Neural crest cell (in vitro differentiated cells): ENCODE measurements around the gene NUTM2G. TPM values are rescaled to one million over a fixed set of nuclear protein-coding genes. Genes with fewer than 3 reads are reported as not detected.
"Not testable (repeated sequence)": the region's sequence is repeated elsewhere in the genome, so short reads cannot be mapped to it uniquely, and the experiment has no call there.

Source experiments
- DNase-seq: peaks from one replicate; pipeline ENCODE4 v3.0.0; 2021; ENCODE audit warnings: low read depth, mixed read lengths, low spot score
- H3K27ac Mint-ChIP-seq: one replicate; pipeline ENCODE4 v1.8.0; 2021; ENCODE audit warnings: mild to moderate bottlenecking, mixed read lengths; ENCODE audit not compliant: unreplicated experiment
- H3K27me3 Mint-ChIP-seq: 2 replicates; pipeline ENCODE4 v1.8.0; 2021; ENCODE audit warnings: low read depth, mild to moderate bottlenecking, mixed read lengths
- H3K36me3 Mint-ChIP-seq: 2 replicates; pipeline ENCODE4 v1.8.0; 2021; ENCODE audit warnings: low read depth, mild to moderate bottlenecking, mixed read lengths
- H3K4me1 Mint-ChIP-seq: 2 replicates; pipeline ENCODE4 v1.8.0; 2021; ENCODE audit warnings: mixed read lengths
- H3K4me3 Mint-ChIP-seq: one replicate; pipeline ENCODE4 v1.8.0; 2021; ENCODE audit warnings: mild to moderate bottlenecking, mixed read lengths
- H3K9me3 Mint-ChIP-seq: 2 replicates; pipeline ENCODE4 v1.8.0; 2021; ENCODE audit warnings: mixed read lengths
- CTCF ChIP-seq: fragments of 200-600 bp; sonication (generic); conservative IDR thresholded peaks from 2 replicates; pipeline ENCODE4 v1.5.0; 2021; ENCODE audit warnings: antibody characterized with exemption, mild to moderate bottlenecking
- long read RNA-seq: library from polyadenylated mRNA; unstranded; transcript quantifications from one replicate; pipeline ENCODE4 v2.0.0, GENCODE V29; 2020
- total RNA-seq: library from RNA; stranded (reverse); gene quantifications from 2 replicates; pipeline ENCODE4 v1.2.1, GENCODE V29; 2021

Gene NUTM2G
- not detected in 2 replicates for total RNA-seq
- long read RNA-seq: 0 reads

- DNase-seq, H3K27me3 Mint-ChIP-seq, H3K4me3 Mint-ChIP-seq, H3K36me3 Mint-ChIP-seq, H3K9me3 Mint-ChIP-seq, H3K4me1 Mint-ChIP-seq: not testable (repeated sequence)
- peak within 1 kb of the TSS; percentile 75 for H3K27ac Mint-ChIP-seq
Observed at GRCh38 chr9:96928543-96928942, at the start of gene NUTM2G. Gene NUTM2G, plus strand, starts transcription at chr9:96928843. Its CDS starts 182 bp downstream, at chr9:96929025.

- DNase-seq: no peak
- no peaks in the 10 kb centered on the region for H3K27me3 Mint-ChIP-seq
- no peak overlapping the region for H3K4me3 Mint-ChIP-seq
- peaks cover 7% of the 10 kb centered on the region for H3K4me1 Mint-ChIP-seq
- H3K27ac Mint-ChIP-seq: peak overlapping the region; percentile 58
- peaks cover 18% of the 10 kb centered on the region for H3K36me3 Mint-ChIP-seq
- no peak for TF ChIP-seq CTCF
- peaks cover 3% of the 10 kb centered on the region for H3K9me3 Mint-ChIP-seq
Observed at GRCh38 chr9:96883922-96884321, 44.7 kb upstream of the NUTM2G start.

- no peaks in the 10 kb centered on the region for H3K27me3 Mint-ChIP-seq
- peaks cover 3% of the 10 kb centered on the region for H3K9me3 Mint-ChIP-seq
- no peak overlapping the region for H3K27ac Mint-ChIP-seq
- peaks cover 7% of the 10 kb centered on the region for H3K4me1 Mint-ChIP-seq
- DNase-seq: no peak
- H3K36me3 Mint-ChIP-seq: peaks cover 20% of the 10 kb centered on the region
- no peak for TF ChIP-seq CTCF
- no peak overlapping the region for H3K4me3 Mint-ChIP-seq
Observed at GRCh38 chr9:96884443-96884842, 44.2 kb upstream of the NUTM2G start.

- no peak for DNase-seq
- H3K36me3 Mint-ChIP-seq: peaks cover 20% of the 10 kb centered on the region
- no peak overlapping the region for H3K27ac Mint-ChIP-seq
- H3K4me3 Mint-ChIP-seq: no peak overlapping the region
- H3K9me3 Mint-ChIP-seq: peaks cover 3% of the 10 kb centered on the region
- no peaks in the 10 kb centered on the region for H3K27me3 Mint-ChIP-seq
- TF ChIP-seq CTCF: no peak
- H3K4me1 Mint-ChIP-seq: peaks cover 7% of the 10 kb centered on the region
Observed at GRCh38 chr9:96885424-96885823, 43.2 kb upstream of the NUTM2G start.

- Mint-ChIP-seq H3K9me3 (peaks cover 3% of the 10 kb centered on the region), H3K4me1 (no peaks in the 10 kb centered on the region), H3K27me3 (no peaks in the 10 kb centered on the region), H3K4me3 (no peak overlapping the region), H3K27ac (no peak overlapping the region), H3K36me3 (peaks cover 26% of the 10 kb centered on the region)
- no peak for TF ChIP-seq CTCF
- no peak for DNase-seq
Observed at GRCh38 chr9:96888591-96888990, 40.1 kb upstream of the NUTM2G start.

- H3K27me3 Mint-ChIP-seq: no peaks in the 10 kb centered on the region
- H3K4me1 Mint-ChIP-seq: no peaks in the 10 kb centered on the region
- peaks cover 23% of the 10 kb centered on the region for H3K36me3 Mint-ChIP-seq
- H3K27ac Mint-ChIP-seq: peak overlapping the region; percentile 13
- no peak overlapping the region for H3K4me3 Mint-ChIP-seq
- no peaks in the 10 kb centered on the region for H3K9me3 Mint-ChIP-seq
- no peak for DNase-seq
- no peak for TF ChIP-seq CTCF
Observed at GRCh38 chr9:96892131-96892530, 36.5 kb upstream of the NUTM2G start.

- not testable (repeated sequence) for DNase-seq, H3K27me3 Mint-ChIP-seq, H3K36me3 Mint-ChIP-seq, H3K4me3 Mint-ChIP-seq, H3K27ac Mint-ChIP-seq, H3K9me3 Mint-ChIP-seq, H3K4me1 Mint-ChIP-seq
Observed at GRCh38 chr9:96900010-96900409, 28.6 kb upstream of the NUTM2G start.

- H3K4me1 Mint-ChIP-seq, H3K9me3 Mint-ChIP-seq, H3K36me3 Mint-ChIP-seq, H3K27me3 Mint-ChIP-seq, H3K27ac Mint-ChIP-seq, DNase-seq, H3K4me3 Mint-ChIP-seq: not testable (repeated sequence)
Observed at GRCh38 chr9:96904947-96905722, 23.5 kb upstream of the NUTM2G start.

- H3K27me3 Mint-ChIP-seq, H3K36me3 Mint-ChIP-seq, H3K4me3 Mint-ChIP-seq, H3K9me3 Mint-ChIP-seq, H3K4me1 Mint-ChIP-seq, DNase-seq, H3K27ac Mint-ChIP-seq: not testable (repeated sequence)
Observed at GRCh38 chr9:96908479-96908878, 20.2 kb upstream of the NUTM2G start.
